DND-41 (cell line): Measurements from ENCODE around the gene ZNF22.

Experiments used
- ATAC-seq: fragments of 200-7000 bp; cut with Tn5 transposase; 3 replicates; pipeline ENCODE4 v1.9.1; 2021; ENCODE audit warnings: low read depth; ENCODE audit not compliant: insufficient read depth
- DNase-seq: peaks from one replicate; pipeline ENCODE4 v3.0.0-alpha.2; 2020
- H2AFZ ChIP-seq: 2 replicates; pipeline ENCODE4 v1.6.0; 2012; ENCODE audit warnings: low read depth, low read length
- H3K27ac ChIP-seq: 2 replicates; pipeline ENCODE4 v1.5.1; 2012; ENCODE audit warnings: low read length, inconsistent platforms
- H3K27me3 ChIP-seq: fragments of 200-600 bp; sonication (generic); 2 replicates; pipeline ENCODE4 v1.6.0; 2012; ENCODE audit warnings: low read length, mild to moderate bottlenecking, inconsistent platforms; ENCODE audit not compliant: insufficient read depth, poor library complexity
- H3K36me3 ChIP-seq: 2 replicates; pipeline ENCODE4 v1.5.1; 2012; ENCODE audit warnings: low read length, inconsistent platforms; ENCODE audit not compliant: insufficient read depth
- H3K4me1 ChIP-seq: 2 replicates; pipeline ENCODE4 v1.5.1; 2012; ENCODE audit warnings: mild to moderate bottlenecking, low read length; ENCODE audit not compliant: insufficient read depth
- H3K4me2 ChIP-seq: 2 replicates; pipeline ENCODE4 v1.6.0; 2012; ENCODE audit warnings: mild to moderate bottlenecking, moderate library complexity, low read length, inconsistent platforms; ENCODE audit not compliant: insufficient read depth
- H3K4me3 ChIP-seq, 2 experiments: fragments of 200-600 bp in 1 of 2; shearing (Covaris generic) in 1 of 2; 2 replicates each; pipeline ENCODE4 v1.5.1; 2012 to 2016; ENCODE audit warnings: inconsistent platforms in 2 of 2, low read length in 2 of 2, mild to moderate bottlenecking in 2 of 2, low read depth in 1 of 2, moderate library complexity in 1 of 2
- H3K79me2 ChIP-seq: 2 replicates; pipeline ENCODE4 v1.6.0; 2012; ENCODE audit warnings: low read length, inconsistent platforms; ENCODE audit not compliant: insufficient read depth
- H3K9ac ChIP-seq: 2 replicates; pipeline ENCODE4 v1.6.0; 2012; ENCODE audit warnings: low read depth, mild to moderate bottlenecking, inconsistent platforms, low read length, moderate library complexity
- H3K9me3 ChIP-seq: 2 replicates; pipeline ENCODE4 v1.5.1; 2012; ENCODE audit warnings: low read length, moderate library complexity, mild to moderate bottlenecking, inconsistent platforms; ENCODE audit not compliant: insufficient read depth, severe bottlenecking
- H4K20me1 ChIP-seq: 2 replicates; pipeline ENCODE4 v1.6.0; 2012; ENCODE audit warnings: low read length; ENCODE audit not compliant: insufficient read depth
- CTCF ChIP-seq: IDR thresholded peaks from 2 replicates; pipeline ENCODE4 v1.5.1; 2012; ENCODE audit warnings: borderline replicate concordance, low read length, moderate library complexity, mild to moderate bottlenecking; ENCODE audit not compliant: poor library complexity, severe bottlenecking; ENCODE audit errors: extremely low read depth
- EZH2 ChIP-seq: IDR thresholded peaks from 3 replicates; pipeline ENCODE4 v1.6.1; 2012; ENCODE audit warnings: borderline replicate concordance, low read depth, mild to moderate bottlenecking, moderate library complexity, low read length, inconsistent platforms; ENCODE audit not compliant: severe bottlenecking

The ZNF22 gene

GRCh38 chr10:45052700-45053099, 52.0 kb downstream of the ZNF22 start:
- TF ChIP-seq CTCF (no peak), EZH2 (no peak)
- H3K36me3 ChIP-seq, result no peaks in the 10 kb centered on the region
- no peak overlapping the region for H3K4me2 ChIP-seq
- H3K9ac ChIP-seq, result no peak overlapping the region
- no peak overlapping the region for H3K4me3 ChIP-seq
- no peaks in the 10 kb centered on the region for H3K79me2 ChIP-seq
- peaks cover 3% of the 10 kb centered on the region for H3K27me3 ChIP-seq
- H3K9me3 ChIP-seq, result no peaks in the 10 kb centered on the region
- no peak overlapping the region for H3K27ac ChIP-seq
- ATAC-seq (no peak), DNase-seq (no peak)
- no peaks in the 10 kb centered on the region for H3K4me1 ChIP-seq
- no peaks in the 10 kb centered on the region for H4K20me1 ChIP-seq
- no peak overlapping the region for H2AFZ ChIP-seq

- Histone ChIP-seq H3K27ac (no peak overlapping the region), H3K9ac (no peak overlapping the region), H3K4me1 (no peaks in the 10 kb centered on the region), H3K4me3 (no peak overlapping the region), H2AFZ (no peak overlapping the region), H3K79me2 (no peaks in the 10 kb centered on the region), H3K27me3 (no peaks in the 10 kb centered on the region), H3K9me3 (no peaks in the 10 kb centered on the region), H4K20me1 (no peaks in the 10 kb centered on the region), H3K4me2 (no peak overlapping the region), H3K36me3 (no peaks in the 10 kb centered on the region)
- DNase-seq, result no peak
- ATAC-seq, result no peak
- TF ChIP-seq CTCF, result no peak
- TF ChIP-seq EZH2, result no peak
These were observed 52.9 kb downstream of the ZNF22 start for GRCh38 chr10:45053569-45054100.
